Measurements from ENCODE around the gene MAMDC2. TPM values are rescaled to one million over a fixed set of nuclear protein-coding genes. Genes with fewer than 3 reads are reported as not detected.

MAMDC2 gene
- total RNA-seq, 1 experiment from 2014 or later = 0.26 TPM

DNA sequence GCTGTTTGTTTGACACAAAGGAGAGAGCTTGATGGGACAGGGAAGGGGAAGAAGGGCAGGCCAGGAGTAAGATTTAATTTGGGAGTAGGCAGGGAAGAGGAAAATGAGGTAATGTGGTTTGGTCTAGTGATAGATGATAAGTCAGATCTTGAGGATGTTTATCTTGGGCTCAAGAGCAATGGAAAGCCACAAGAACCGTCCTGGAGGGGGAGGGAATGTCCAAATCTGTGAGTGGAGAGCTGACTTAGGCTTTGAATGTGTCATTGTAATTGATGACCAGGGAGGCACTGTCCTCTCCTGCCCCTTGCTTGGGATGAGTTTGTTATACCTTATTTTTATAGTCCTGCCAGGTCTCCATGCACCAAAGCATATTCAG is 37.5 kb downstream of the MAMDC2 start:
- no peaks in the 10 kb centered on the region for H3K27me3 Mint-ChIP-seq (ENCODE audit: unreplicated experiment)
- no peaks in the 10 kb centered on the region for H3K36me3 Mint-ChIP-seq (ENCODE audit: insufficient read depth, unreplicated experiment)
- intact Hi-C loops (cut with micrococcal nuclease; ENCODE audit: unreplicated experiment) = no loop called here
- DNase-seq = no peak
- no peak overlapping the region for H3K4me3 Mint-ChIP-seq (ENCODE audit: low read depth, unreplicated experiment)
- CTCF ChIA-PET = no interaction called here
- no peaks in the 10 kb centered on the region for H3K9me3 Mint-ChIP-seq (ENCODE audit: low read depth, unreplicated experiment)
- H3K4me1 Mint-ChIP-seq (ENCODE audit: low read depth, unreplicated experiment) = peaks cover 11% of the 10 kb centered on the region
- no peak overlapping the region for H3K27ac Mint-ChIP-seq (ENCODE audit: unreplicated experiment)
- TF ChIP-seq, protein P1, sequence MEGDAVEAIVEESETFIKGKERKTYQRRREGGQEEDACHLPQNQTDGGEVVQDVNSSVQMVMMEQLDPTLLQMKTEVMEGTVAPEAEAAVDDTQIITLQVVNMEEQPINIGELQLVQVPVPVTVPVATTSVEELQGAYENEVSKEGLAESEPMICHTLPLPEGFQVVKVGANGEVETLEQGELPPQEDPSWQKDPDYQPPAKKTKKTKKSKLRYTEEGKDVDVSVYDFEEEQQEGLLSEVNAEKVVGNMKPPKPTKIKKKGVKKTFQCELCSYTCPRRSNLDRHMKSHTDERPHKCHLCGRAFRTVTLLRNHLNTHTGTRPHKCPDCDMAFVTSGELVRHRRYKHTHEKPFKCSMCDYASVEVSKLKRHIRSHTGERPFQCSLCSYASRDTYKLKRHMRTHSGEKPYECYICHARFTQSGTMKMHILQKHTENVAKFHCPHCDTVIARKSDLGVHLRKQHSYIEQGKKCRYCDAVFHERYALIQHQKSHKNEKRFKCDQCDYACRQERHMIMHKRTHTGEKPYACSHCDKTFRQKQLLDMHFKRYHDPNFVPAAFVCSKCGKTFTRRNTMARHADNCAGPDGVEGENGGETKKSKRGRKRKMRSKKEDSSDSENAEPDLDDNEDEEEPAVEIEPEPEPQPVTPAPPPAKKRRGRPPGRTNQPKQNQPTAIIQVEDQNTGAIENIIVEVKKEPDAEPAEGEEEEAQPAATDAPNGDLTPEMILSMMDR (IDR thresholded peaks at IDR 0.05; ENCODE audit: unreplicated experiment) = no peak
- BruUV-seq (replicated peaks) = no TSS peak

- TF ChIP-seq, protein P1 (IDR thresholded peaks at IDR 0.05; ENCODE audit: unreplicated experiment) = no peak
- DNase-seq = no peak
- intact Hi-C loops (cut with micrococcal nuclease; ENCODE audit: unreplicated experiment) = no loop called here
- Mint-ChIP-seq H3K27me3 (ENCODE audit: unreplicated experiment) (no peaks in the 10 kb centered on the region), H3K27ac (ENCODE audit: unreplicated experiment) (no peak overlapping the region), H3K9me3 (ENCODE audit: low read depth, unreplicated experiment) (no peaks in the 10 kb centered on the region), H3K4me1 (ENCODE audit: low read depth, unreplicated experiment) (peaks cover 11% of the 10 kb centered on the region), H3K36me3 (ENCODE audit: insufficient read depth, unreplicated experiment) (no peaks in the 10 kb centered on the region), H3K4me3 (ENCODE audit: low read depth, unreplicated experiment) (no peak overlapping the region)
- CTCF ChIA-PET = no interaction called here
- BruUV-seq (replicated peaks) = no TSS peak
Measured at GRCh38 chr9:70083429-70083828, 39.8 kb downstream of the MAMDC2 start.

GRCh38 chr9:70085241-70085640 is 41.6 kb downstream of the MAMDC2 start:
- Mint-ChIP-seq H3K36me3 (ENCODE audit: insufficient read depth, unreplicated experiment) (no peaks in the 10 kb centered on the region), H3K9me3 (ENCODE audit: low read depth, unreplicated experiment) (no peaks in the 10 kb centered on the region), H3K27ac (ENCODE audit: unreplicated experiment) (no peak overlapping the region), H3K4me3 (ENCODE audit: low read depth, unreplicated experiment) (no peak overlapping the region), H3K4me1 (ENCODE audit: low read depth, unreplicated experiment) (peaks cover 5% of the 10 kb centered on the region), H3K27me3 (ENCODE audit: unreplicated experiment) (no peaks in the 10 kb centered on the region)
- intact Hi-C loops (cut with micrococcal nuclease; ENCODE audit: unreplicated experiment) = no loop called here
- BruUV-seq (replicated peaks) = no TSS peak
- CTCF ChIA-PET = no interaction called here
- DNase-seq = no peak
- TF ChIP-seq, protein P1 (IDR thresholded peaks at IDR 0.05; ENCODE audit: unreplicated experiment) = no peak

DNA sequence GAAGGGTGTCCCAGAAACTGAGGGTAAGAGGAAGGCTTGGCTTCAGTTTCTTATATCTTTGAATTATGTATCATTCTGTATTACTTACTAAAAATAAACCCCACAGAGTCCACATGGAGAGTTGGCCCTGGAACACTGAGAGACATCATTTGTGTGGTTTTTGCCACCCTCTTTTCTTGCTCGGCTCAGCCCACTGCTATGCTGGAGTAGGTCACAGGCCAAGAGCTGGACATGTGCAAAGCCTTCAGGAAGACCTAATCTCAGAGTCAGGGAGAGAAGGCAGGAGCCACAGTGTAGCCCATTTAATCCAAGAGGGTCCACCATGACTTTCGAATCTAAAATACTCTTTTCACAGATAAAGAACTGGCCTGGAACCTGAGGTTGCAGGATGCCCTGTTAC is 47.5 kb downstream of the MAMDC2 start:
- intact Hi-C loops (cut with micrococcal nuclease; ENCODE audit: unreplicated experiment) = no loop called here
- Mint-ChIP-seq H3K4me1 (ENCODE audit: low read depth, unreplicated experiment) (no peaks in the 10 kb centered on the region), H3K9me3 (ENCODE audit: low read depth, unreplicated experiment) (no peaks in the 10 kb centered on the region), H3K36me3 (ENCODE audit: insufficient read depth, unreplicated experiment) (no peaks in the 10 kb centered on the region), H3K27ac (ENCODE audit: unreplicated experiment) (no peak overlapping the region), H3K4me3 (ENCODE audit: low read depth, unreplicated experiment) (no peak overlapping the region), H3K27me3 (ENCODE audit: unreplicated experiment) (no peaks in the 10 kb centered on the region)
- DNase-seq = no peak
- TF ChIP-seq, protein P1 (IDR thresholded peaks at IDR 0.05; ENCODE audit: unreplicated experiment) = no peak
- no TSS peak for BruUV-seq (replicated peaks)
- CTCF ChIA-PET = no interaction called here

- TF ChIP-seq, protein P1 (IDR thresholded peaks at IDR 0.05; ENCODE audit: unreplicated experiment) = no peak
- H3K27ac Mint-ChIP-seq (ENCODE audit: unreplicated experiment) = no peak overlapping the region
- no peaks in the 10 kb centered on the region for H3K27me3 Mint-ChIP-seq (ENCODE audit: unreplicated experiment)
- intact Hi-C loops (cut with micrococcal nuclease; ENCODE audit: unreplicated experiment) = no loop called here
- H3K4me1 Mint-ChIP-seq (ENCODE audit: low read depth, unreplicated experiment) = no peaks in the 10 kb centered on the region
- no TSS peak for BruUV-seq (replicated peaks)
- no peaks in the 10 kb centered on the region for H3K9me3 Mint-ChIP-seq (ENCODE audit: low read depth, unreplicated experiment)
- DNase-seq = no peak
- CTCF ChIA-PET = no interaction called here
- H3K36me3 Mint-ChIP-seq (ENCODE audit: insufficient read depth, unreplicated experiment) = no peaks in the 10 kb centered on the region
- no peak overlapping the region for H3K4me3 Mint-ChIP-seq (ENCODE audit: low read depth, unreplicated experiment)
Measured at GRCh38 chr9:70091572-70091971, 47.9 kb downstream of the MAMDC2 start.

All from Calu3 (cell line).